Measurements from ENCODE around the gene ANGPTL4. TPM values are rescaled to one million over a fixed set of nuclear protein-coding genes. Genes with fewer than 3 reads are reported as not detected.
A peak's percentile ranks its signal among the peaks of the same experiment; 100 is the strongest.
"Not testable (repeated sequence)": the region's sequence is repeated elsewhere in the genome, so short reads cannot be mapped to it uniquely, and the experiment has no call there.

Gene ANGPTL4
- total RNA-seq, 2 donors from 2014 or later, result 0.89 to 5.0 TPM

GRCh38 chr19:8360196-8360595, 3.8 kb upstream of the ANGPTL4 start:
- no peak for DNase-seq
- peaks cover 2 to 3% of the 10 kb centered on the region in 2 donors for H3K9me3 Mint-ChIP-seq
- no peak for ATAC-seq (replicated peaks in 1 of 2)
- H3K27ac Mint-ChIP-seq, result no peak overlapping the region
- peaks cover 21% of the 10 kb centered on the region for H3K27me3 Mint-ChIP-seq (ENCODE audit: low read depth)
- peaks cover 1 to 2% of the 10 kb centered on the region in 2 donors for H3K36me3 Mint-ChIP-seq (ENCODE audit: insufficient read depth in 2 of 2)
- H3K4me3 Mint-ChIP-seq, result no peak overlapping the region
- H3K4me1 Mint-ChIP-seq (ENCODE audit: low read depth), result peaks cover 33% of the 10 kb centered on the region

- peak overlapping the region; percentile 36 to 52 for H3K4me3 Mint-ChIP-seq
- peaks cover 1 to 2% of the 10 kb centered on the region in 2 donors for H3K36me3 Mint-ChIP-seq (ENCODE audit: insufficient read depth in 2 of 2)
- ATAC-seq (replicated peaks in 1 of 2), result peak; percentile 36 to 73
- no peaks in the 10 kb centered on the region for H3K9me3 Mint-ChIP-seq
- H3K27ac Mint-ChIP-seq, result no peak overlapping the region
- DNase-seq, result peak; percentile 28 to 37
- H3K4me1 Mint-ChIP-seq (ENCODE audit: low read depth), result peaks cover 27% of the 10 kb centered on the region
- peaks cover 39% of the 10 kb centered on the region for H3K27me3 Mint-ChIP-seq (ENCODE audit: low read depth)
Measured at GRCh38 chr19:8361921-8362793, 1.8 kb upstream of the ANGPTL4 start.

GRCh38 chr19:8366121-8366581, 2.2 kb downstream of the ANGPTL4 start:
- ATAC-seq (replicated peaks in 1 of 2) (no peak), DNase-seq (no peak)
- peaks cover 58% of the 10 kb centered on the region for H3K27me3 Mint-ChIP-seq (ENCODE audit: low read depth)
- peaks cover 1 to 2% of the 10 kb centered on the region in 2 donors for H3K36me3 Mint-ChIP-seq (ENCODE audit: insufficient read depth in 2 of 2)
- H3K9me3 Mint-ChIP-seq, result no peaks in the 10 kb centered on the region
- no peak overlapping the region for H3K4me3 Mint-ChIP-seq
- H3K27ac Mint-ChIP-seq, result no peak overlapping the region
- peaks cover 34% of the 10 kb centered on the region for H3K4me1 Mint-ChIP-seq (ENCODE audit: low read depth)

- Mint-ChIP-seq H3K4me3 (no peak overlapping the region), H3K27me3 (ENCODE audit: low read depth) (peaks cover 52% of the 10 kb centered on the region)
- ATAC-seq (replicated peaks in 1 of 2), result no peak
Measured at GRCh38 chr19:8366961-8367326, 3.0 kb downstream of the ANGPTL4 start.

GRCh38 chr19:8367327-8368001, 3.5 kb downstream of the ANGPTL4 start:
- Mint-ChIP-seq H3K27ac (no peak overlapping the region), H3K36me3 (ENCODE audit: insufficient read depth in 2 of 2) (peaks cover 1 to 2% of the 10 kb centered on the region in 2 donors), H3K27me3 (ENCODE audit: low read depth) (peaks cover 52% of the 10 kb centered on the region), H3K4me3 (no peak overlapping the region), H3K4me1 (ENCODE audit: low read depth) (peaks cover 24% of the 10 kb centered on the region), H3K9me3 (no peaks in the 10 kb centered on the region)
- DNase-seq (no peak), ATAC-seq (replicated peaks in 1 of 2) (no peak)

More at GRCh38 chr19:8366961-8367326, 3.0 kb downstream of the ANGPTL4 start:
- H3K27ac Mint-ChIP-seq, result no peak overlapping the region
- H3K4me1 Mint-ChIP-seq (ENCODE audit: low read depth), result peaks cover 29% of the 10 kb centered on the region
- DNase-seq, result no peak
- H3K36me3 Mint-ChIP-seq (ENCODE audit: insufficient read depth in 2 of 2), result peaks cover 1 to 2% of the 10 kb centered on the region in 2 donors
- no peaks in the 10 kb centered on the region for H3K9me3 Mint-ChIP-seq

- H3K9me3 Mint-ChIP-seq, result no peaks in the 10 kb centered on the region
- no peak overlapping the region for H3K27ac Mint-ChIP-seq
- DNase-seq, result no peak
- no peaks in the 10 kb centered on the region for H3K36me3 Mint-ChIP-seq (ENCODE audit: insufficient read depth in 2 of 2)
- no peak overlapping the region for H3K4me3 Mint-ChIP-seq
- peaks cover 9% of the 10 kb centered on the region for H3K4me1 Mint-ChIP-seq (ENCODE audit: low read depth)
- peaks cover 36% of the 10 kb centered on the region for H3K27me3 Mint-ChIP-seq (ENCODE audit: low read depth)
- no peak for ATAC-seq (replicated peaks in 1 of 2)
Measured at GRCh38 chr19:8370176-8371010, 6.4 kb downstream of the ANGPTL4 start.

GRCh38 chr19:8371011-8371804, 7.3 kb downstream of the ANGPTL4 start:
- ATAC-seq (replicated peaks in 1 of 2), result no peak
- no peak for DNase-seq
- no peak overlapping the region for H3K4me3 Mint-ChIP-seq
- H3K27me3 Mint-ChIP-seq (ENCODE audit: low read depth), result peaks cover 28% of the 10 kb centered on the region
- no peaks in the 10 kb centered on the region for H3K36me3 Mint-ChIP-seq (ENCODE audit: insufficient read depth in 2 of 2)
- H3K9me3 Mint-ChIP-seq, result no peaks in the 10 kb centered on the region
- H3K4me1 Mint-ChIP-seq (ENCODE audit: low read depth), result peaks cover 9% of the 10 kb centered on the region
- H3K27ac Mint-ChIP-seq, result no peak overlapping the region

- DNase-seq (no peak), ATAC-seq (replicated peaks in 1 of 2) (no peak)
- Mint-ChIP-seq H3K27ac (no peak overlapping the region), H3K4me1 (ENCODE audit: low read depth) (peaks cover 8% of the 10 kb centered on the region), H3K4me3 (no peak overlapping the region), H3K9me3 (no peaks in the 10 kb centered on the region), H3K36me3 (ENCODE audit: insufficient read depth in 2 of 2) (no peaks in the 10 kb centered on the region), H3K27me3 (ENCODE audit: low read depth) (no peaks in the 10 kb centered on the region)
Measured at GRCh38 chr19:8373867-8374813, 10.2 kb downstream of the ANGPTL4 start.

- H3K36me3 Mint-ChIP-seq (ENCODE audit: insufficient read depth in 2 of 2); H3K9me3 Mint-ChIP-seq; H3K4me1 Mint-ChIP-seq (ENCODE audit: low read depth); H3K4me3 Mint-ChIP-seq; ATAC-seq (replicated peaks in 1 of 2); DNase-seq; H3K27ac Mint-ChIP-seq; H3K27me3 Mint-ChIP-seq (ENCODE audit: low read depth): not testable (repeated sequence)
Measured at GRCh38 chr19:8375766-8376165, 11.8 kb downstream of the ANGPTL4 start.

- H3K36me3 Mint-ChIP-seq (ENCODE audit: insufficient read depth in 2 of 2); ATAC-seq (replicated peaks in 1 of 2); H3K9me3 Mint-ChIP-seq; H3K4me3 Mint-ChIP-seq; H3K4me1 Mint-ChIP-seq (ENCODE audit: low read depth); H3K27ac Mint-ChIP-seq; DNase-seq; H3K27me3 Mint-ChIP-seq (ENCODE audit: low read depth): not testable (repeated sequence)
Measured at GRCh38 chr19:8376373-8376974, 12.5 kb downstream of the ANGPTL4 start.

GRCh38 chr19:8377598-8377997, 13.6 kb downstream of the ANGPTL4 start:
- Mint-ChIP-seq H3K27ac (no peak overlapping the region), H3K4me1 (ENCODE audit: low read depth) (peaks cover 8% of the 10 kb centered on the region), H3K27me3 (ENCODE audit: low read depth) (no peaks in the 10 kb centered on the region), H3K4me3 (no peak overlapping the region), H3K36me3 (ENCODE audit: insufficient read depth in 2 of 2) (peaks cover 0 to 3% of the 10 kb centered on the region in 2 donors), H3K9me3 (peaks cover 0 to 2% of the 10 kb centered on the region in 2 donors)
- DNase-seq (no peak), ATAC-seq (replicated peaks in 1 of 2) (no peak)

Measured in activated T-cell treated with anti-CD3 and anti-CD28 coated beads, Interleukin-2, amount 50 U/mL, for 72 hours (primary cell).